Measurements from ENCODE around the gene SLAMF7. TPM values are rescaled to one million over a fixed set of nuclear protein-coding genes. Genes with fewer than 3 reads are reported as not detected.

Gene SLAMF7
- total and polyA plus RNA-seq, 2 donors (not counting 3 experiments of a cell fraction or from before 2014, with no cell fraction given), result not detected

DNA sequence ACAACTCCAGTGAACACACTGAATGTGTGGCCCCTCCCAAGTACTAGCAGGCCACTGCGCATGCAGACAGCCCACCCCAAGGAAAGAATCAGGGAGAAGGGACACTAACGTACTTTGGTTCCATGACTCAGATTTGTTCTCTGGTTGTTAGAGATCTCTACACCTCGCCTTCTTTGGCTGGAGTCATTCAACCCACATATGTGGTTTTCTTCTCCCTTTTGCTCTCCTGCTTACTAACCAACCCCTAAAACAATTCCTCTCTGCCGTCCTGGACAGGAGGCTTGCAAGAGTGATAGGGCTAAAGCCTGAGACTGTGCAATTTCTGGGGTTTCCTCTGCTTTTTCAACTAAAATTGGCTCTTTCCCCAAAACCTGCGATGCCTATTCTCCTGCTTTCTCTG is 21.7 kb upstream of the SLAMF7 start:
- no peak for FAIRE-seq
- ChIA-PET POLR2A (no interaction called here), CTCF (no interaction called here)
- Histone ChIP-seq H2AFZ (ENCODE audit: low read depth, low read length) (no peak overlapping the region), H4K20me1 (replicated peaks; ENCODE audit: control insufficient read depth, extremely low read depth, insufficient read depth, low read length) (no peaks in the 10 kb centered on the region), H3K27me3 (ENCODE audit: control insufficient read depth in 2 of 2, insufficient read depth in 2 of 2, low read length in 2 of 2) (peaks cover 0 to 5% of the 10 kb centered on the region in 2 experiments), H3K27ac (ENCODE audit: insufficient read depth, low read depth, low read length) (no peak overlapping the region), H3K4me1 (ENCODE audit: control insufficient read depth, extremely low read depth, insufficient read depth, low read length) (no peaks in the 10 kb centered on the region), H3K9me1 (replicated peaks; ENCODE audit: control insufficient read depth, extremely low read depth, insufficient read depth, low read length) (no peaks in the 10 kb centered on the region), H3K4me3 (replicated peaks in 1 of 3; ENCODE audit: insufficient read depth in 1 of 3, low read depth in 1 of 3, low read length in 3 of 3) (no peak overlapping the region), H3K9me3 (replicated peaks; ENCODE audit: control insufficient read depth, insufficient read depth, low read length) (no peaks in the 10 kb centered on the region), H3K36me3 (ENCODE audit: control insufficient read depth in 2 of 2, extremely low read depth in 1 of 2, insufficient read depth in 2 of 2, low read length in 2 of 2) (no peaks in the 10 kb centered on the region), H3K4me2 (ENCODE audit: insufficient read depth, low read length) (no peak overlapping the region), H3K79me2 (ENCODE audit: control insufficient read depth, insufficient read depth, low read length) (no peaks in the 10 kb centered on the region), H3K9ac (replicated peaks; ENCODE audit: extremely low read depth, insufficient read depth, low read length) (no peak overlapping the region)
- TF ChIP-seq GATA2 (IDR thresholded peaks at IDR 0.05; ENCODE audit: insufficient read depth, insufficient read length, low read depth, low read length) (no peak), MYC (IDR thresholded peaks at IDR 0.05; ENCODE audit: low read depth, low read length) (no peak), MAX (IDR thresholded peaks at IDR 0.05; ENCODE audit: insufficient read depth, insufficient read length) (no peak), JUN (IDR thresholded peaks at IDR 0.05; ENCODE audit: borderline replicate concordance, insufficient read depth, insufficient read length, low read depth) (no peak), FOS (IDR thresholded peaks at IDR 0.05; ENCODE audit: borderline replicate concordance, insufficient read depth, low read length) (no peak), EZH2 (IDR thresholded peaks at IDR 0.05; ENCODE audit: borderline replicate concordance, low read depth, low read length, severe bottlenecking) (no peak), POLR2AphosphoS5 (IDR thresholded peaks at IDR 0.05; ENCODE audit: insufficient read depth, low read depth, low read length) (no peak), POLR2A (IDR thresholded peaks at IDR 0.05; ENCODE audit: low read depth, low read length) (no peak), CTCF (IDR thresholded peaks at IDR 0.05; ENCODE audit: extremely low read depth in 1 of 2, insufficient read depth in 1 of 2, low read depth in 1 of 2, low read length in 2 of 2) (no peak)
- no peak for DNase-seq (ENCODE audit: low read depth, low spot score)
- dilution Hi-C loops (cut with MboI; ENCODE audit: extremely low pct_ligation_motif_present, low sequenced_read_pairs), result no loop called here
- BruUV-seq (replicated peaks), result no TSS peak
- intact Hi-C loops (cut with micrococcal nuclease), result no loop called here

All from endothelial cell of umbilical vein (primary cell).